Measurements from ENCODE around the gene DCAF11.

Gene DCAF11

GRCh38 chr14:24079491-24080141 lies 35.0 kb upstream of the DCAF11 start:
- no peak for DNase-seq

GRCh38 chr14:24080142-24080530 lies 34.4 kb upstream of the DCAF11 start:
- no peak for DNase-seq

- DNase-seq: peak; percentile 71
These were observed 33.5 kb upstream of the DCAF11 start for GRCh38 chr14:24080888-24081738.

- DNase-seq: no peak
These were observed 32.8 kb upstream of the DCAF11 start for GRCh38 chr14:24081739-24082211.

GRCh38 chr14:24082411-24083080 lies 32.0 kb upstream of the DCAF11 start:
- DNase-seq: no peak

- DNase-seq: no peak
These were observed 31.1 kb upstream of the DCAF11 start for GRCh38 chr14:24083462-24083861.

GRCh38 chr14:24084440-24084839 lies 30.1 kb upstream of the DCAF11 start:
- DNase-seq: no peak

- no peak for DNase-seq
These were observed 29.4 kb upstream of the DCAF11 start for GRCh38 chr14:24085215-24085614.

- DNase-seq: no peak
These were observed 28.2 kb upstream of the DCAF11 start for GRCh38 chr14:24086193-24086955.

- DNase-seq: no peak
These were observed 27.6 kb upstream of the DCAF11 start for GRCh38 chr14:24087004-24087403.

- no peak for DNase-seq
These were observed 26.5 kb upstream of the DCAF11 start for GRCh38 chr14:24088095-24088494.

- DNase-seq: no peak
These were observed 24.7 kb upstream of the DCAF11 start for GRCh38 chr14:24089890-24090289.

GRCh38 chr14:24092110-24092504 lies 22.5 kb upstream of the DCAF11 start:
- no peak for DNase-seq

GRCh38 chr14:24092505-24093206 lies 21.9 kb upstream of the DCAF11 start:
- no peak for DNase-seq

GRCh38 chr14:24093207-24093900 lies 21.2 kb upstream of the DCAF11 start:
- no peak for DNase-seq

- peak; percentile 94 for DNase-seq
These were observed 20.4 kb upstream of the DCAF11 start, which contains the start of gene PCK2 for GRCh38 chr14:24093901-24094840. TSS of gene PCK2 (plus strand) at chr14:24094311. CDS start at chr14:24094406, 95 bp downstream.

GRCh38 chr14:24094841-24095270 lies 19.7 kb upstream of the DCAF11 start:
- DNase-seq: peak; percentile 16

GRCh38 chr14:24095271-24096068 lies 19.1 kb upstream of the DCAF11 start:
- DNase-seq: peak; percentile 76

GRCh38 chr14:24096545-24097181 lies 17.9 kb upstream of the DCAF11 start:
- DNase-seq: no peak

Measured in activated CD4-positive, alpha-beta T cell treated with anti-CD3 and anti-CD28 coated beads, Interleukin-2, amount 50 U/mL, for 16 hours (primary cell).